Central memory CD4-positive, alpha-beta T cell (primary cell): ENCODE data around the gene HMCN2.
"Not testable (repeated sequence)": the region's sequence is repeated elsewhere in the genome, so short reads cannot be mapped to it uniquely, and the experiment has no call there.

Experiments
- DNase-seq: peaks from one replicate; pipeline ENCODE4 v3.0.0; 2022

The HMCN2 gene

DNA sequence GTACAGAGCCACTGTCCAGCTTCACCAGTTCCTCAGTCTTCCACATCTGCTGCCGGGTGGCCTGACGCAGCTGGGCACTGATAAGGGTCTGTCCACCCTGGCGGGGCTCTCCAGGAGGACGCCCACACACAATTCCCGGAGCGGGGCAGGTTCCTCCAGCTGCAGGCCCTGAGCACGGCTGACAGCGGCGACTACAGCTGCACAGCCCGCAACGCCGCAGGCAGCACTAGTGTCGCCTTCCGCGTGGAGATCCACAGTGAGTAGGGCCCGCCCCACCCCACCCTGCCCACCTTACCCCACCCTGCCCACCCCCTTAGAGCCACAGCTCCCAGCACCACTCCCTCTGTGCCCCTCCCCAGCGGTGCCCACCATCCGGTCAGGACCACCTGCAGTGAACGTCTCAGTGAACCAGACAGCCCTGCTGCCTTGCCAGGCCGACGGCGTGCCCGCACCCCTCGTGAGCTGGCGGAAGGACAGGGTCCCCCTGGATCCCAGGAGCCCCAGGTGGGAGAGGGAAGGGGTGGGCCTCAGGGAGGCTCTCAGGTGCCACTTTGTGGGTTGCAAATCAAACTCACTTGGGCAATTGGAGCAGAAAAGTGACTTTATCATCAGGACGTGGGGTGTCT is 130.4 kb downstream of the HMCN2 start:
- DNase-seq, result no peak

DNA sequence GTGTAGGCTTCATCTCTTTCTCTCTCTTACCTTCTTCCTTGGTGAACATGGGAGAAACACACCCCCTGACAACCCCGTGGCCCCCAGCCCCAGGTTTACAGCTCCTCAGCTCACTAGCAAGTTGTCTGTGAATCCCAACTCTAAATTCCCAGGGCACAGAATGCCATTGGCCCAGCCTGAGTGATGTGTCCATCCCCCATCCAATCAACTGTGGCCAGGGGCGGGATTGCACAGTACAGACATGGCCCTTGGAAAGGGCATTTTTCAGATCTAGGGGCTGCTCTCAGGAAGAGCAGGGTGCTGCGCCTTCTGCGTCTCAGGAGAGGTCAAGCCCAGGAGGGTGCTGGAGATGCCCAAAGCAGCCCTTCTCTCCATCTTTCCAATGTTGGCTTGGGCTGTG is 131.0 kb downstream of the HMCN2 start:
- no peak for DNase-seq

- DNase-seq, result no peak
These were observed 133.1 kb downstream of the HMCN2 start for GRCh38 chr9:130398487-130399240.

DNA sequence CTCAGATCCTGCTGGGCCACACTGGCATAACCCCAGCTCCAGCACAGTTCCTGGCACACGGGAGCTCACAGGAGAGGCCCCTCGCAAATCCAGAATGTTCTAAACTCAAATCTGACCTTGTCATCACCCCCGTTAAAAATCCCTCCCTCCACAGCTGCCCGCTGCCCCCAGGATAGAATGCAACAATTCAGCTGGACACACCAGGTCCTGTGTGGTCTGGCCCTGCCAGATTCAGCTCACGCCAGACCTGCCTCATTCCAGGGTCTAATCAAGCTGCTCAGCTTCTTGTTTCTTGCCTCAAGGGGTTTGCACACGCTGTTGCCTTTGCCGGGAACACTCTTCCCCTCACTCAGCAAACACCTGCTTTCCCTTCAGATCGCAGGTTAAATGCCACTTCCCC is 134.2 kb downstream of the HMCN2 start:
- no peak for DNase-seq

GRCh38 chr9:130400870-130401269 is 135.3 kb downstream of the HMCN2 start:
- DNase-seq, result no peak

DNA sequence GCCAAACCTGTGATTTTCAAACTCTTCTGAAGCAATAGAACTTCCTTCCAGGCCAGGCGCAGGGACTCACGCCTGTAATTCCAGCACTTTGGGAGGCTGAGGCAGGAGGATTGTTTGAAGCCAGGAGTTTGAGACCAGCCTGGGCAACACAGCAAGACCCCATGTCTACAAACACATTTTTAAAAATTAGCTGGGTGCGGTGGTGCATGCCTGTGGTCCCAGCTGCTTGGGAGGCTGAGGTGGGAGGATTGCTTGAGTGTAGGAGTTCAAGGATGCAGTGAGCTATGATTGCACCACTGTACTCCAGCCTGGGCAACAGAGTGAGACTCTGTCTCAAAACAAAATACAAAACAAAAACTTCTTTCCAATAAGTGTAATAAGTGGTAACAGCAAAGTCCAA is 136.2 kb downstream of the HMCN2 start:
- DNase-seq, result not testable (repeated sequence)

GRCh38 chr9:130402243-130402642 is 136.7 kb downstream of the HMCN2 start:
- DNase-seq, result no peak

DNA sequence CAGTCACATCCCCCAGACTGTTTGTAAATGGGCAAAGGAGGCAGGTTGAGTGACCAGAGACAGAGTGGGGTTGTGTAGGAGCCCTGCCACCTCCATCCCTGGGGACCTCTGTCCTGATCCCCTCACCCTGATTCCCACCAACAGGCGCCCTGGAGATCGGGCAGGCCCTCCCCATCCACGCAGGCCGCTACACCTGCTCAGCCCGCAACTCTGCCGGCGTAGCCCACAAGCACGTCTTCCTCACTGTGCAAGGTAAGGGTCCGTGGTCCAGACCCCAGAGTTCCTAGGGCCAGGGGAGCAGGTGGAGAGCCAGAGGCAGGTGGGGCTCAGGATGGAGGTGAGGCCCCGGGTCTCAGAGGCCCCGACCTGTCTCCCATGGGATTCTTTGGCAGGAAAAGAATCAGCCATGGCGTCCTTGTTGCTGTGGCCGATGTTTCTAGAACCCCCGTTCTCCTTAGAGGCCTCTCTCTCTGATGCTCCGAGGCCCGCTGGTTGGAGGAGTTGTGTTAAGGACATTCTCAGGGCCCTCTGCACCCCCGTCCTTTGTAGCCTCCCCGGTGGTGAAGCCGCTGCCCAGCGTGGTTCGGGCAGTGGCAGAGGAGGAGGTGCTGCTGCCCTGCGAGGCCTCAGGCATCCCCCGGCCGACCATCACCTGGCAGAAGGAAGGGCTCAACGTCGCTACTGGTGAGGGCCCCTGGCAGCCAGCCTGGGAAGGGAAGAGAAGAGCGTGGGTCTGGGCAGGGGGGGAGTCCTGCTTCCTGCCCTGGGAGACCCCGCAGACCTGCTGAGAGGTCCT is 137.3 kb downstream of the HMCN2 start:
- no peak for DNase-seq

- DNase-seq, result no peak
These were observed 140.2 kb downstream of the HMCN2 start for GRCh38 chr9:130405657-130406257.

GRCh38 chr9:130406278-130406895 is 140.8 kb downstream of the HMCN2 start:
- no peak for DNase-seq

- DNase-seq, result no peak
These were observed 142.5 kb downstream of the HMCN2 start for GRCh38 chr9:130407916-130408663.

DNA sequence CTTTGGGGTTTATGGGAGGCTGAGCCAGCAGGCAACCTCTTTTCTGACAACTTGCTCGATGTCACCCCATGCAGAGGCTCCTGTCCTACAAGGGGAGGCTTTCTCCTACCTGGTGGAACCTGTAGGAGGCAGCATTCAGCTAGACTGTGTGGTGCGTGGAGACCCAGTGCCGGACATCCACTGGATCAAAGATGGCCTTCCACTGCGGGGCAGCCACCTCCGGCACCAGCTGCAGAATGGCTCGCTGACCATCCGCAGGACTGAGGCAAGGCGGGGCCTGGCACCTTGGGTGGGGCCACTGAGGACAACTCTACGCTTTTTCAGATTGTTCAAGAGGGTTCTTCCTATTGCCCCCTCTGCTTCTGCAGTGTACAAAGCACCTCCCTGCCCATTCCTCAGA is 143.1 kb downstream of the HMCN2 start:
- DNase-seq, result no peak

- no peak for DNase-seq
These were observed 143.7 kb downstream of the HMCN2 start for GRCh38 chr9:130409246-130409645.

GRCh38 chr9:130410443-130410842 is 144.9 kb downstream of the HMCN2 start:
- DNase-seq, result no peak

DNA sequence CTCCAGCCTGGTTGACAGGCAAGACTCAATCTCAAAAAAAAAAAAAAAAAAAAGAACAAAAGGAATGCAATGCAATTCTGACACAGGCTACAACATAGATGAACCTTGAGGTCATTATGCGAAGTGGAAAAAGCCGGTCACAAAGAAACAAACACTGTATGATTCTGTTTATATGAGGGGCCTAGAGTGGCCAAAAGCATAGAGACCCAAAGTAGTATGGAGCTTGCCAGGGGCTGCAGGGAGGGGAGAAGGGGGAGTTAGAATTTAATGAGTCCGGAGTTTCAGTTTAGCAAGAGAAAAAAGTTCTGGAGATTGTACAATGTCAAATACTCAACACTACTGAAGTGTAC is 146.0 kb downstream of the HMCN2 start:
- DNase-seq, result no peak

- DNase-seq, result no peak
These were observed 148.6 kb downstream of the HMCN2 start for GRCh38 chr9:130414081-130414731.

DNA sequence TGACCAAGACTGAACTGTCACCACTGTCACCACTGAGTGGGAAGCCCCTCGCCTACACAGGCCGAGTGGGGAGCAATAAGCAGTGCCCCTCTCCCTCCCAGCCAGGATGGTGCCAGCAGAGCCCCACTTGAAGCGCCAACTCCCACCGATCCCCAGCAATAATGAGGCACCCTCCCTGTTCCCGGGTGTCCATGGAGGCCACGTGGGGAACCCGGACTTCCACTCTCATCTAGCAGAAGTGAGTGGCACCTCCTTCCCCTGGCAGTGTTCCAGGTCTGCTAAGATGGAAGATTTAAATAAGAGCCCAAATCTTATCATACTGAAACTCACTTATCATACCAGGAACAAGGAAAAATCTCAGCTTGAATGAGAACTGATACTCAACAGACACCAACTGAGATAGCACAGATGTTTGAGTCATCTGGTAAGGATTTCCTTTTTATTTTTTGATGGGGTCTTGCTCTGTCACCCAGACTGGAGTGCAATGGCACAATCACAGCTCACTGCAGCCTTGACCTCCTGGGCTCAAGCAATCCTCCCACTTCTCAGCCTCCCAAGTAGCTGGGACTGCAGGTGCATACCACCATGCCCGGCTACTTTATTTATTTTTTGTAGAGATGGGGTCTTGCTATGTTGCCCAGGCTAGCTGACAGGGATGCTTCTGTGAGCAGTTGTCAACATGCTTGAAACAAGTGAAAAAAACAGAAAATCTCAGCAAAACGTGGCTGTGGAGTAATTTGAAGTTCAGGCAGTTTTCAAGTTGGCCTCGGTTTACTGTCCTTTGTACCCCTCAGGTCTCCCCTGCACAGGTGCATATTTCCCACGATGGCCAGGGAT is 149.6 kb downstream of the HMCN2 start:
- DNase-seq, result no peak

DNA sequence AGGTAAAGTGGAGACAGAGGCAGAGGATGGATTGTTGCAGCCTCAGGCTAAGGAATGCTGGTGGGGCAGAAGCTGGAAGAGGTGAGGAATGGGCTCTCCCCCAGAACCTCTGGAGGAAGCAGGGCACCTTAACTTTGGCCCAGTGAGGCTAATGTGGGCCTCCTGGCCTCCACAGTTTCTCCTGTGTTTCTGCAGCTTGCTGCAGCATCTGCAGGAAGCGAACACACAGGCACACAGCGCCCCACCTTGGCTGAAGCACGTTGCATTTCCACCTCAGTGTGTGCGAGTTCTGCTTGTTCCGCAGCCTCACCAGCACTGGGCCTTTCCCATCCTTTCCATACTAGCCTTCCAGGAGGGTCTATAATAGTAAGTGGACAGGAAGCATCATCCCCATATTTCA is 152.0 kb downstream of the HMCN2 start:
- DNase-seq, result no peak

DNA sequence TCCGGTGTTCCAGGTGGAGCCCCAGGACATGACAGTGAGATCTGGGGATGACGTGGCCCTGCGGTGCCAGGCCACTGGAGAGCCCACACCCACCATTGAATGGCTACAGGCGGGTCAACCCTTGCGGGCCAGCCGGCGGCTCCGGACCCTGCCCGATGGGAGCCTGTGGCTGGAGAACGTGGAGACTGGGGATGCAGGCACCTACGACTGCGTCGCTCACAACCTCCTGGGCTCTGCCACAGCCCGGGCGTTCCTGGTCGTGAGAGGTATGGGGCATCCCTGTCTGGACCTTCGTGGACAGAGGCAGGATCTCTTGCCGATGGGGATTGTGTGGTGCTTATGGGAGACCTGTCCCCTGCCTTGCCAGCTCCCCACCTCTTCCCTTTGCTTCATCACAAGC is 153.2 kb downstream of the HMCN2 start:
- DNase-seq, result no peak

DNA sequence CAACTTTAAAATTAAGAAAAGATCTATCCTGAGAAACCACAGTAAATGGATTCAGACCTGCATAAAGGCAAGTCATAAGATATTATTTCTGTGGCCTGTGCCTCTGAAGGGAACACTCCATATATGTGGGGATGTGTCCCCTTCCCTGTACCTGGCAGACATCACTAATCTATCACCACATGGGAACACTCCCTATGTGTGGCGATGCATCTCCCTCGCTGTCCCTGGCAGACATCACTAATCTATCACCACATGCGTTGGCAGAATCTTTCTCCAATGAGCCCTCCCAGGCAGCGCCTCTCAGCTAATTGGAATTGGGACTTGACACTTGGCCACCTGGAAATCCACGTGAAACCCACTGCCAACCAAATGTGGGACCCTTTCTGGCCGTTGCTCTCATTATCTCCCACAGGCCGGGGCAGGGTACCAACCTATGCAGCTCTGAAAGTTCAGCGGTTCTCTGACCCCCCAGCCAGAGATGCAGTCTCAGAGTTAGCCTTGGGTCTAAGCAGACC is 154.0 kb downstream of the HMCN2 start:
- DNase-seq, result no peak
